ENCODE results near the gene N4BP2L2. TPM values are rescaled to one million over a fixed set of nuclear protein-coding genes. Genes with fewer than 3 reads are reported as not detected.

N4BP2L2 gene
- total and polyA plus RNA-seq, 7 donors: 22.0 to 232 (median 160) TPM

DNA sequence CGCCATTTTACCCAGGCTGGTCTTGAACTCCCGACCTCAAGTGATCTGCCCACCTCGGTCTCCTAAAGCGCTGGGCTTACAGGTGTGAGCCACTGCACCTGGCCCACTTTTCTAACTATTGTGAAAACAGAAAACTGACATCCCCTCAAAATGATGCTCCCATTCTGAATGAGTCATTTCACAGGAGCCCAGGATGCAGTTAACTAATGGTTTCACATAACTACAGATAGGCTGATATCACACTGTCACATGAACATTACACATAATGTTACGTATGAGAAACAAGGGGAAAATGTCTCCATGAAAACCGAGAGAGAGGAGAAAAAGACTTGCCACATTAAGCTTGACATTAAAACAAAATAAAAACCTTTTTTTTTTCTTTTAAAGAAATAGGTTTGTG is 37.5 kb downstream of the N4BP2L2 start:
- intact Hi-C loops (cut with DNase I): no loop called here

DNA sequence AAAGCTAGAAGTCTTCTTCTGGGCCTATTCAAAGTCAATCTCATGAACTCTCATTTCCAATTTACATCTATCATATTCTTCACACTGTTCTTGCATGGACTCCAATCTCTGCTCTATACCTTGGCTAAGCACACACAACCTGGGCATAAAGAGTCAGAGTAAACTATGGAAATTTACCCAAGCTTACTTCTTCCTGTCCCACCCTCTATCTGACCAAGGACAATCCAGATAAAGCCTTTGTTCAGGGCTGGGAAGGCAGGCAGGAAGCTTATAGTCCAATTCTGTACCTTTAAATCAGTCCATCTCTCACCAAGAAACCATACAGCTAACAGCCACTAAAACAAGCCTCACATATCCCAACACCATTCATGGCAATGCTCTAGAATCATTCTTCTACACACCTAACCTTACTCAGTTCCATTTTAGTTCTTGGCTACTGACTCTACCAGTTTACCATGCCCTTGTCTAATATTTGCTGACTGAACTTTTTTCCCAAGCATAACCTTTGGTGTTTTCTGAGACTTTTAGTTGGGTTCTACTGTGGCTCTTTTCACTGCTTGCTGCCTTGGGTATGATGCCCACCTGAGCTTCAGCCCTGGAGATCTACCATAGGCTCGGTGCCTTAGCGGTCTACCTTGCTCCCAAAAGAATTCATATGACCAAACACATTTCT is 38.9 kb downstream of the N4BP2L2 start:
- Histone ChIP-seq H3K9me3 (no peaks in the 10 kb centered on the region), H3K4me3 (no peak overlapping the region), H3K27ac (no peak overlapping the region), H3K4me1 (no peaks in the 10 kb centered on the region), H3K36me3 (no peaks in the 10 kb centered on the region), H3K27me3 (no peaks in the 10 kb centered on the region)
- no peak for DNase-seq
- intact Hi-C loops (cut with DNase I): no loop called here
- WGBS, 2 donors: 96 to 97% methylated on average over 2 of the region's 2 CpGs
- TF ChIP-seq POLR2AphosphoS5 (IDR thresholded peaks at IDR 0.05) (no peak), POLR2A (IDR thresholded peaks at IDR 0.05) (no peak), EP300 (IDR thresholded peaks at IDR 0.05) (no peak)
- TF ChIP-seq, protein P1, sequence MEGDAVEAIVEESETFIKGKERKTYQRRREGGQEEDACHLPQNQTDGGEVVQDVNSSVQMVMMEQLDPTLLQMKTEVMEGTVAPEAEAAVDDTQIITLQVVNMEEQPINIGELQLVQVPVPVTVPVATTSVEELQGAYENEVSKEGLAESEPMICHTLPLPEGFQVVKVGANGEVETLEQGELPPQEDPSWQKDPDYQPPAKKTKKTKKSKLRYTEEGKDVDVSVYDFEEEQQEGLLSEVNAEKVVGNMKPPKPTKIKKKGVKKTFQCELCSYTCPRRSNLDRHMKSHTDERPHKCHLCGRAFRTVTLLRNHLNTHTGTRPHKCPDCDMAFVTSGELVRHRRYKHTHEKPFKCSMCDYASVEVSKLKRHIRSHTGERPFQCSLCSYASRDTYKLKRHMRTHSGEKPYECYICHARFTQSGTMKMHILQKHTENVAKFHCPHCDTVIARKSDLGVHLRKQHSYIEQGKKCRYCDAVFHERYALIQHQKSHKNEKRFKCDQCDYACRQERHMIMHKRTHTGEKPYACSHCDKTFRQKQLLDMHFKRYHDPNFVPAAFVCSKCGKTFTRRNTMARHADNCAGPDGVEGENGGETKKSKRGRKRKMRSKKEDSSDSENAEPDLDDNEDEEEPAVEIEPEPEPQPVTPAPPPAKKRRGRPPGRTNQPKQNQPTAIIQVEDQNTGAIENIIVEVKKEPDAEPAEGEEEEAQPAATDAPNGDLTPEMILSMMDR (IDR thresholded peaks at IDR 0.05): no peak

More for the DNA sequence above, 37.5 kb downstream of the N4BP2L2 start:
- no peaks in the 10 kb centered on the region for H3K4me1 ChIP-seq
- H3K27me3 ChIP-seq: no peaks in the 10 kb centered on the region
- H3K27ac ChIP-seq: no peak overlapping the region
- peaks cover 0 to 7% (median 0%) of the 10 kb centered on the region in 4 donors for H3K36me3 ChIP-seq
- no peak for DNase-seq
- 94 to 95% methylated on average over 6 of the region's 6 CpGs for WGBS, 2 donors
- H3K9me3 ChIP-seq: no peaks in the 10 kb centered on the region
- no peak overlapping the region for H3K4me3 ChIP-seq
- TF ChIP-seq POLR2AphosphoS5 (IDR thresholded peaks at IDR 0.05): no peak
- no peak for TF ChIP-seq POLR2A (IDR thresholded peaks at IDR 0.05)
- TF ChIP-seq, protein P1 (IDR thresholded peaks at IDR 0.05): no peak
- no peak for TF ChIP-seq EP300 (IDR thresholded peaks at IDR 0.05)

DNA sequence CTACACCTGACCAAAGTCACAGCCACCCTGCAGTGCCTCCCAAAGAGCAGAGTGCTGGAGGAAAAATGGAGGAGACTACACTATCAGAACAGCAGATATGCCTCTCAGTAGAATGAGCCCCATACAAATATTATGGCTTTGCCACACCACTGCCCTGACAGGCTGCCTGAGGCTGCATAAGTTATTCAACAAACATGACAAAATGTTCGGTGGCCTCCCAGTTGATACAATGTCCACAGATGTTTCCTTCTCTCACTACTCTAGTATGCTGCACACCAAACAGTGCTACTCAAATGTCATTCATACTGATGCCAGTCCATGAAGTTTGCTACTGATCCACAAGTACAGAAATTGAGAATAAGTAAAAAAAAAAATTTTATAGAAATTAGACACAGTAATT is 41.0 kb downstream of the N4BP2L2 start:
- no peaks in the 10 kb centered on the region for H3K36me3 ChIP-seq
- no peaks in the 10 kb centered on the region for H3K9me3 ChIP-seq
- TF ChIP-seq EP300 (IDR thresholded peaks at IDR 0.05): no peak
- no peak for TF ChIP-seq POLR2AphosphoS5 (IDR thresholded peaks at IDR 0.05)
- TF ChIP-seq, protein P1 (IDR thresholded peaks at IDR 0.05): no peak
- TF ChIP-seq POLR2A (IDR thresholded peaks at IDR 0.05): no peak
- no peak overlapping the region for H3K27ac ChIP-seq
- intact Hi-C loops (cut with DNase I): no loop called here
- WGBS, 2 donors: 61 to 80% methylated on average over 1 of the region's 1 CpG
- no peak overlapping the region for H3K4me3 ChIP-seq
- H3K4me1 ChIP-seq: no peaks in the 10 kb centered on the region
- no peaks in the 10 kb centered on the region for H3K27me3 ChIP-seq
- DNase-seq: no peak

DNA sequence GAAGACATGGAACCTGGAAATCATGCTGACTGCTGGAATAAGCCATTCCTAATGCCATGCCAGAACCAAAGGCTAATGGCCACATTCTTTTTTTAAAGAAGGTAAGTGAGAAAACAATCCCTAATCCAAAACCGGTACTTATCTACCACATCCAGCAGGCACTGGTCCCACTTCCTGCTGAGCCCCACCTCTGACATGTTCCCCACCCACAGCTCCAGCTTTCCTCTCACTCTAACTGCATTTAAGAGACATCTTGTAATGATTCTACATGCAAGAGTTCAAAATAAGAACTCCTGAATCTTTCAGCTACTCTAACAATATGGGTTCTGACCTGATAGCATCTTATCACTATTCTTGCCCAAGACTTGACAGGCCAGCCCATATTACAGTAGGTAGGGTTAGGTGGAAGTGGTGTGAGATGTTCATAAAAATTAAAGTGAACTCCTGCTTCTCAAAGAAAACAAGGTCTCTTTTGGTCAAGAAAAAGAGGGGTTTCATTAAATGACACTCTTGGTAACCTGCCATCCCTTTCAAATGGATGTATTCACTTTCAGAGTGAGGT is 41.9 kb downstream of the N4BP2L2 start:
- WGBS, 2 donors: 42 to 45% methylated on average over 1 of the region's 1 CpG
- Histone ChIP-seq H3K36me3 (no peaks in the 10 kb centered on the region), H3K27me3 (no peaks in the 10 kb centered on the region), H3K27ac (no peak overlapping the region), H3K4me1 (no peaks in the 10 kb centered on the region), H3K9me3 (no peaks in the 10 kb centered on the region), H3K4me3 (no peak overlapping the region)
- intact Hi-C loops (cut with DNase I): no loop called here
- DNase-seq: no peak
- TF ChIP-seq EP300 (IDR thresholded peaks at IDR 0.05): no peak
- no peak for TF ChIP-seq POLR2AphosphoS5 (IDR thresholded peaks at IDR 0.05)
- TF ChIP-seq, protein P1 (IDR thresholded peaks at IDR 0.05): no peak
- no peak for TF ChIP-seq POLR2A (IDR thresholded peaks at IDR 0.05)
